GM19043 (cell line): ENCODE data around the gene MRPL34.
"Not testable (repeated sequence)": the region's sequence is repeated elsewhere in the genome, so short reads cannot be mapped to it uniquely, and the experiment has no call there.

Experiments
- ATAC-seq: cut with Tn5 transposase; IDR thresholded peaks from one replicate; pipeline ENCODE4 v1.9.1; 2021; ENCODE audit warnings: low read depth; ENCODE audit not compliant: unreplicated experiment

MRPL34 gene

DNA sequence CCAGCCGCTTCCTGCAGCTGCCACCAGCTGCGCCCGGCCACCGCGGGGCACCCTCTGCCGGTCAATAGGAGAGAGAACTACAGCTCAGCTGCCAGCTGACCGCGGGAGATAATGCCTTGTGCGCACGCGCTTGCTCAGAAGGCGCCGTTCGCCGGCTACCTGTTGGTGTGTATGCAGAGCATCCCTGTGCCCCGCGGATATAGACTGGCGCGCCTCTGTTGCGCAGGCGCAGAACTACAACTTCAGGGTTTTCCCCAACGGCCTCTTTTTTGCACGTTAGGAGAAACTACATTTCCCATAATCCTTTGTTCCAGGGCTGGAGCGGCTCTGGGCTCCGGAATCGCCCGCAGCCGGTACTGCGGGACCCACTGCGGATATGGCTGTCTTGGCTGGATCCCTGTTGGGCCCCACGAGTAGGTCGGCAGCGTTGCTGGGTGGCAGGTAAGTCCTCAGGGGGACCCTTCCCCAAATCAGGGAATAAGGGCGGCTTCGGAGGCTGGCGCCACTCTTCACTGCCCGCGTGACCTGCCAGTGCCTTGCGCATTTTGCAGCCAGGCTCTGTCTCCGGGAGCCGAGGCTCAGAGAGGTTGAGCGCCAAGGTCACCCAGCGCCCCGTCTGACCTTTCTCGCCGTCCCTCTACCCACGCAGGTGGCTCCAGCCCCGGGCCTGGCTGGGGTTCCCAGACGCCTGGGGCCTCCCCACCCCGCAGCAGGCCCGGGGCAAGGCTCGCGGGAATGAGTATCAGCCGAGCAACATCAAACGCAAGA lies at the start of gene MRPL34:
MRPL34 (plus strand) TSS at position 356 of the 768 bp plus-strand sequence; CDS start at position 377, 21 bp downstream.
- peak; percentile 65 for ATAC-seq

DNA sequence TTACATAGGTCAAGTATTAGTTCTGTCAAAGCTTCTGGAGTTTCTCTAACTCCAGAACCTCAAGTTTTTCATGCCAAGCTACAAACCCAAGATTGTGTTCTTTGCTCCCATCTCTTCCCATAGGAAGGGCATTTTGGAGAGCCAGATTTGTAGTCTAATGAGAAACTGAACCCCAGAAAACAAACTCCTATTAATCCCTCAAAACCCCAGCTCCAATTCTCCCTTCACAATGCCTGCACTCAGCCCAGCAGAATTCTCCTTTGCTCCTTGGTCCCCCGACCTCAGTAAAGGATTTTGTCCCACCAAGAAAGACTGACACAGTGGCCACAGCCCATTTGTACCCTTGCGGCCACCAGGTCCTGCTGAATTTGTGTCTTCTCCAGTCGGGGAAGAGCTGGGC lies 49.5 kb upstream of the MRPL34 start:
- ATAC-seq = no peak

DNA sequence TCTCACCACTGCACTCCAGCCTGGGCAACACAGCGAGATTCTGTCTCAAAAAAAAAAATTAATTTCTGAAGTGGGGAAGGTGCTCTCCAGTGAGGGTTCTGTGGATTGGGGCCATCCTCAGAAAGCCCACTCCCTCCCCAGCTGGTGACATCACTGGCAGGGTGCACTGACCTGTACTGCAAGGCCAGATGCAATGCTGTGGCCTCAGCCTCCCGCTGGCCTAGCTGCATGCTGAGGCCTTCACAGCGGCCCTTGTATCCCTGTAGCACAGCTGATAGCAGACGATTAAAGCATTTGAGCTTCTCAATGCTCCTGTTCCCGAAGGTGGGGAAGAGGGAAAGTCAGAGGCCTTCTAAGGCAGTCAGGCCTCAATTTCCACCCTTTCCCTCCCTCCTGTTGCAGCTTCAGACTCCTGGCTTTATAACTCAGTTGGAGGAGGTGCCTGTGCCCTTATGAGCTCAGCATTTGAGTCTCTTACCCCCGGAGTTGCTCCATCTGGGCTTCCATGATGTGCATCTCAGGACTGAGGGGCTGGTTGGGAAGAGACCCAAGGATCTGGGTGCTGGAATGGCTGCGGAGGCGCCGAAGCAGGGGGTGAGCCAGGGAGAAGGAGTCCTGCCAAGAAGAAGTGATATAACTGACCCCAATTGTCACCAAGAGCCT lies 46.4 kb upstream of the MRPL34 start:
- no peak for ATAC-seq

DNA sequence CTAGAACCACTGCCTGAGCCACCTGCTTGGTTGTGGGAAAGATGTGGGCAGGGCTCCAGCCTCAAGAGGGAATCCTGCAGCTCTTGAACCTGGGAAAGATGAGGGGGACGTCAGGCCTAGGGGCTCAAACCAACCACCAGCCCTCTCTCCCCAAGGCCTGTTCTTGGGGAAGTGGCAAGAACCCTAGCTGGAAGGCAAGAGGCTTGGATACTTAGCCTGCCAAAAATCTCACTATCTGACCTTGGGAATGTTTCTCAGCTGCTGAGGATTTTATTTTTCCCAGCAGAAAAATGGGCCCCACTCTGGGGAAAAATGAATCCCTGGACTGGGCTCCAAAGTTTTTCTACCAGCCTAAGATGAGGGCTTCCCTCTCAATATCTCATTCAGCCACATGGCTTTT lies 45.7 kb upstream of the MRPL34 start:
- ATAC-seq = no peak

GRCh38 chr19:17260842-17261325 lies 44.8 kb upstream of the MRPL34 start:
- no peak for ATAC-seq

DNA sequence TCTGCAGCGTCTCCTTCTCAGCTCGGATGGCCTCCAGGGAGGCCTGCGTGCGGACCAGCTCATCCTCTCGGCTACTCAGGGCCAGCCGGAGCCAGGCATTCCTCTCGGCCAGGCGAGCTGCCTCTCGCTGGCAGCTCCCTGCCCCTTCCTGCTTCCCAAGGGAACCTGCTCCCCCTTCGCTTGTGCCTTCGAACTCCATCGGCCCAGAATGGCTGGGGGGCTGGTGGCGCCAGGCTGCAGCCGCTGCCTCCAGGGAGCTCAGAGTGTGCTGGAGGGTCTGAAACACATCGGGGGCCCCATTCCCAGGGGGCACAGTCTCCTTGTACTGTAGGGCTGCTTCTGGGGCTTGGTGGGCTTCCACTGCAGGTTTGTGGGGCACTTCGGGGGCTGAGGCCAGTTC lies 43.1 kb upstream of the MRPL34 start:
- no peak for ATAC-seq

DNA sequence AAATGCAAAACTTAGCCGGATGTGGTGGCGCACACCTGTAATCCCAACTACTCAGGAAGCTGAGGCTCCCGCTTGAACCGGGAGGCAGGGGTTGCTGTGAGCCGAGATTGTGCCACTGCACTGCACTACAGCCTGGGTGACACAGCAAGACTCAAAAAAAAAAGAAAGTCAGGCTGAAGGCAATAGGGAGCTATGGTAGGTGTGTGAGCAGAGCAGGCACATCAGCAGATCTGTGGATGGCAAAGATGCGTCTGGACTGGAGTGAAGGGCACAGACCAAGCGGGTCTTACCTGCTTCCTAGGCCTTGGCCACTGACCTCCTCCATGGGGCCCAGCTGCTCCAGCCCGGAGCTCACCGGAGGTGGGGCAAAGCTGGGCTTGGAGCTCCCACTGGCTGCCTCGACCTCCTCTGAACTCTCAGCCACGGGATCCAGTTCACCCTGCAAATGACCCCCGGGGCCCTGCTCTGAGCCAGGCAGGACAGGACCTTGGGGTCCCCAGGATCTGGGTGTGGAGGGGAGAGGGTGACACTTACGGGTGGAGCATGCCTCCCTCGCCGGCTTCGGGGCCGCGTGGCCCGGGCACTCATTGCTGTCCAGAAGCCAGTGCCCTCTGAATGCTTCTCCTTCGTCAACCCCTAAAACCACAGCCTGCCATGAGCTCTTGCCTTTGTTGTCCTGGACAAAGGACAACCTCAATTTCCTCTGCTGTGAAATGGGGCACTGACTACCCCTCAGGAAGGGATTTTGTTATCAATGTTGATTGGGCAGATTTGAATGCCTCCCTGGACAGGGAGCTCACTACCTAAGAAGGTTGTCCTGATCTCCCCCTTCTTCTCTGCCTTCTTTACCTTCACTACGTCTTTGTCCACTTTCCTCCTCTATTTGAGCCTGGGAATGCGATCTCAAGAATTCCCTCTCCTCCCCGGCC lies 41.7 kb upstream of the MRPL34 start:
- ATAC-seq = no peak

DNA sequence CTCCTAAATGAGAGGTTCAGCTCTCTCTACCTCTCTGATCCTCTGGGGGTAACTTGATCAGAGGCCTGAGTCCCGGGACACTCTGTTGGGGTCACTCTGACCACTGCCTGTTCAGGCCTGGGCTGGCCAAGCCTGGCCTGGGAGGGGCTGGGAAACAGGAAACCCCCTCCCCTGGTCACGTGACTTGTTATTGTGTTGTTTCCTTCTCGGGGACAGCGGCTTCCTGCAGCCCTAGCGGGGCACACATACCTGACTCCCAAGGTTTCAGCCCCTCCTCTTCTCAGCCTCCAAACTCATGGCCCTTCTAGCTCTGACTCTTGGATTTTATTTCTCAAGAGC lies 41.1 kb upstream of the MRPL34 start, which contains the start of gene USHBP1:
USHBP1 (minus strand) TSS at position 105 of the 339 bp plus-strand sequence. CDS start 446 bp downstream, outside the sequence.
- no peak for ATAC-seq

DNA sequence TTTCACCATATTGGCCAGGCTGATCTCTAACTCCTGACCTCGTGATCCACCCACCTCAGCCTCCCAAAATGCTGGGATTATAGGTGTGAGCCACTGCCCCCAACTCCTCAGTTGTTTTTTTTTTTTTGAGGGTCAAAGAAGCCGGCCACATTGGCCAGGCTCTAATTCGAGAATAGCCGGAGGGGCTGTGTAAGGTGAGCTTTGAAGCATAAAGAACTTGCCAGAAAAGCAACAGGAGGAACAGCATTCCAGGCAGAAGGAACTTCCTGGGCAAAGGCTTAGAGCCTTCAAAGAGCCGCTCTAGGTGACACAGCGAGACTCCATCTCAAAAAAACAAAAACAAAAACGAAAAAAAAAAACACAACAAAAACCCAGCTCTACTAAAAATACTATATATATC lies 39.6 kb upstream of the MRPL34 start:
- no peak for ATAC-seq

DNA sequence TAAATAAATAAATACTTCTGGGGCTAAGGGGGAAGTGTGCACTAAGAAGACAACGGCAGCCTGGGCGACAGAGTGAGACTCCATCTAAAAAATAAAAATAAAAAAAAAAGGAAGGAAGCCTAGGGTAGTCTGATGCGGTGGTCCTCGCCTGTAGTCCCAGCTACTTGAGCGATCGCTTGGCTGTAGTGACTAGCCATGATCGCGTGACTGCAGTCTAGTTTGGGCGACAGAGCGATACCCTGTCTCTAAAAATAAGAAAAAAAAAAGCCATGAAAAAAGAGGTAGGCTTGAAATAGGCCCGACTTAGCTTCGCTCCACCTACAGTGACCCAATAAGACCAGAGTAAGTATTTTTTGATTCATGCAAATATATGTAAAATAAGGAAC lies 39.1 kb upstream of the MRPL34 start:
- peak; percentile 12 for ATAC-seq

- ATAC-seq = peak; percentile 86
Observed at GRCh38 chr19:17266975-17267788, 38.5 kb upstream of the MRPL34 start, which contains the start of gene BABAM1. BABAM1 (plus strand) TSS chr19:17267443; CDS start chr19:17268807, 1,364 bp downstream.

- ATAC-seq = no peak
Observed at GRCh38 chr19:17268754-17269153, 36.9 kb upstream of the MRPL34 start.

DNA sequence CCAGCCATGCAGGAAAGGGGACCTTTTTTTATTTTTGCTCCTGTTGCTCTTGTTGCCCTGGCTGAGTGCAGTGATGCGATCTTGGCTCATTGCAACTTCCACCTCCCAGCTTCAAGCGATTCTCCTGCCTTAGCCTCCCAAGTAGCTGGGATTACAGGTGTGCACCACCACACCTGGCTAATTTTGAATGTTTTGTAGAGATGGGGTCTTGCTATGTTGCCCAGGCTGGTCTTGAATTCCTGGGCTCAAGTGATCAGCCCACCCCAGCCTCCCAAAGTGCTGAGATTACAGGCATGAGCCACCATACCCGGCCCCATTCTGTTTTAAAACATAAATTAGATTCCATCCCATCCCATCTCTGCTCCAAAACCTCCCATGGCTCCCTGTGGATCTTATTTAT lies 30.8 kb upstream of the MRPL34 start:
- not testable (repeated sequence) for ATAC-seq

- ATAC-seq = no peak
Observed at GRCh38 chr19:17275441-17276175, 30.1 kb upstream of the MRPL34 start.

DNA sequence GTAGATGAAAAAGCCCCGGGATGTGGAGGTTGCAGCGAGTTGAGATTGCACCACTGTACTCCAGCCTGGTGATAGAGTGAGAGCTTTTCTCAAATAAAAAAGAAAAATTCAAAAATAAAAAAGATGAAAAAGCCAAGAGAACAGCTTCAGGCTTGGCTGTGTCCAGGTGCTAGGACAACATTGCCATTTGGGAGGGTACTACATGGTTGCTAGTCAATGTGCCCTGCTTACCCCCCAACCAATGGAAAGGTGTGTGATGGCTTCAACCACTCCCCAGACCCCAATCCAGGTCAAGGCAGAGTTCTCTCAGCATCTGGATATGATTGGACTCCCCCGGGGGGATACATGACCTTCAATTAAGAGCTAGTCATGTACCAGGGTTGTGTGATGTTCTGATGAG lies 26.2 kb upstream of the MRPL34 start:
- ATAC-seq = no peak

DNA sequence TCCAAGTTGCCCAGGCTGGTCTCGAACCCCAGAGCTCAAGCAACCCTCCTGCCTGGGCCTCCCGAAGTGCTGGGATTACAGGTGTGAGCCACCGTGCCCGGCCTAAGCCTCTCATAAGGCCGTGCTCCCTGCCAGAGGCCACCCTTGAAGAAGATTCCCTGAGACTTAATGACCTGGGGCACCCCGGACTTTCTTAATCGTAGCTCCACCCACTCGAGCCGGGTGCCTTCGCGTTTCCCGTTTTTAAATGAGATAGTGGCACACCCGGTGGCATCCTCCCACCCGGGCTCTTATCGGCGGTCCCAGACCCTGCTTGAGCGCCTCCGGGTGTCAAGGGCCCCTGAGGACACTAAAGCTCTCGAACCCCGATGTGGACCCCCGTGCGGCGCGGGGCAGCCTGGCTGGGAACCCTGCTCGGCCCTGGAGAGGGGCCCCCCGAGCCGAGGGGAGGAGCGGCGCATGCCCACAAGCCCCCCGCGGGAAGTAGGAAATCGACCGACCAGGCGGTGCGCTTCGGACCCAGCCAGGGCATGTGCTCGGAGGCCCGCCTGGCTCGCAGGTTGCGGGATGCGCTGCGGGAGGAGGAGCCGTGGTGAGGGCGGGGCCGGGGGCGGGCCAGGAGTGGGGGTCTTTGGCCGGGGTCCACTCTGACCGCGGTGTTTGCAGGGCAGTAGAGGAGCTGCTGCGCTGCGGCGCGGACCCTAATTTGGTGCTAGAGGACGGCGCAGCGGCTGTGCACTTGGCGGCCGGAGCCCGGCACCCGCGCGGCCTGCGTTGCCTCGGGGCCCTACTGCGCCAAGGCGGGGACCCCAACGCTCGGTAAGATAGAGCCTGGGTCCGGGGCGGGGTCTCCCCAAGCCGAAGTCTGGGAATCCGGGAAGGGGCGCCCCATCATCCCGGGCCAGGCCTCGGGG lies 24.0 kb upstream of the MRPL34 start, which contains the start of gene ANKLE1:
ANKLE1 (plus strand) TSS at position 511 of the 914 bp plus-strand sequence; CDS start at position 531, 20 bp downstream.
- no peak for ATAC-seq

- peak; percentile 70 for ATAC-seq
Observed at GRCh38 chr19:17282488-17283125, 23.1 kb upstream of the MRPL34 start.
